Measurements from ENCODE around the gene FTO. TPM values are rescaled to one million over a fixed set of nuclear protein-coding genes. Genes with fewer than 3 reads are reported as not detected.

FTO gene
- total and polyA plus RNA-seq, 2 of the 13 experiments (the other 11 are each of a cell fraction or from before 2014, with no cell fraction given): 41.6 to 55.8 TPM

DNA sequence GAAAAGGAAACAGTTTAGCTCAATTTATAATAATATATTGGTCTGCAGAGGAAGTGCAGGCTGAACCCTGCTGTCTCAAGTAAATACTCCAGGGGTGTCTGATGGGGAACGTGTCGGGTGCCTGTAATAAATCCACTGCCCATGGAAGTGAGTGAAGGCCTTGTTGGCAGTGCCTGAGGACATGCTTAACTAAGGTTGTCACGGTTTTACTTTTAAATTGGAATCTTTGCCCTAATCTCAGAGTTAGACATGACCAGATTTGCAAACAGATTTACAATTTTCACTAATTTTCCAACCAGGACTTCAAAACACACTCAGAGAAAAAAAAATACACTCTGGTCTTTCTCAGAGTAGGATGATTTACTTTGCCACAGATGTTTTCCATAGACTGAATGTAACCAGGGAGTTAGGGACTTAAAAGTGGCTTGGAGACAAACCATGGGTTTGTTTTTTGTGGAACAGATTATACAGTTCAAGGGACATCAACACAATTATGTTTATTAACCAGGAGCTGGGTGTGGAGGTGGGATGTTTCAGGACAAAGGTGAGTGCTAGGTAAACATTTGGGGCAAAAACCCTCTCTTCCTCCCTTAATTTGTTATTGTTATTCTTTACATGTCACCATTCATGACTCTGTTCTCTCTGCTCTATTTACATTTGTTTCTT is 144.5 kb downstream of the FTO start (continued):
- TF ChIP-seq SOX13 (IDR thresholded peaks at IDR 0.05) (peak; percentile 60; the same call in 1 of the 2 replicates), SOX13 (CRISPR knock-in tag; conservative IDR thresholded peaks at IDR 0.05 in 1 of 2, IDR thresholded peaks at IDR 0.05 in 1 of 2) (peak in 1 of 2 experiments; percentile 79; a peak in 2 of 4 replicates), NFIB (CRISPR knock-in tag; IDR thresholded peaks at IDR 0.05; ENCODE audit: borderline replicate concordance) (no peak), ZSCAN29 (CRISPR knock-in tag; conservative IDR thresholded peaks at IDR 0.05) (0 out of 2 replicates have a peak, but pooled peaks have one; percentile 25), SOX5 (CRISPR knock-in tag; IDR thresholded peaks at IDR 0.05; ENCODE audit: borderline replicate concordance) (peak; percentile 83; the same call in 1 of the 2 replicates), FOXP1 (IDR thresholded peaks at IDR 0.05) (peak; percentile 49; the same call in 1 of the 2 replicates), FOXP1 (CRISPR knock-in tag; IDR thresholded peaks at IDR 0.05) (peak; percentile 96), ZNF362 (CRISPR knock-in tag; IDR thresholded peaks at IDR 0.05; ENCODE audit: borderline replicate concordance) (peak; percentile 43; the same call in 1 of the 2 replicates), IRX3 (CRISPR knock-in tag; IDR thresholded peaks at IDR 0.05; ENCODE audit: borderline replicate concordance, low read depth) (no peak), ZMYM4 (CRISPR knock-in tag; IDR thresholded peaks at IDR 0.05) (peak; percentile 39; the same call in 1 of the 2 replicates), KLF9 (CRISPR knock-in tag; IDR thresholded peaks at IDR 0.05; ENCODE audit: low read depth) (no peak), ZNF101 (CRISPR knock-in tag; IDR thresholded peaks at IDR 0.05; ENCODE audit: borderline replicate concordance, low read depth) (no peak), NR2F2 (IDR thresholded peaks at IDR 0.05; ENCODE audit: borderline replicate concordance, low read depth) (peak; percentile 71), EZH2 (conservative IDR thresholded peaks at IDR 0.05; ENCODE audit: low read depth, low read length) (no peak), PHF21A (CRISPR knock-in tag; IDR thresholded peaks at IDR 0.05) (0 out of 2 replicates have a peak, but pooled peaks have one; percentile 53), ZNF816 (CRISPR knock-in tag; IDR thresholded peaks at IDR 0.05; ENCODE audit: borderline replicate concordance) (peak; percentile 53; the same call in 1 of the 2 replicates), AGO2 (optimal IDR thresholded peaks at IDR 0.05; ENCODE audit: low read depth, low read length) (no peak), FOXA3 (CRISPR knock-in tag; IDR thresholded peaks at IDR 0.05) (0 out of 2 replicates have a peak, but pooled peaks have one; percentile 27), MXD4 (CRISPR knock-in tag; IDR thresholded peaks at IDR 0.05) (0 out of 2 replicates have a peak, but pooled peaks have one; percentile 36), TRIM22 (IDR thresholded peaks at IDR 0.05) (no peak), TBX2 (CRISPR knock-in tag; IDR thresholded peaks at IDR 0.05; ENCODE audit: borderline replicate concordance) (peak; percentile 93; the same call in 1 of the 2 replicates), CREB1 (IDR thresholded peaks at IDR 0.05) (no peak), CREB1 (CRISPR knock-in tag; IDR thresholded peaks at IDR 0.05) (0 out of 2 replicates have a peak, but pooled peaks have one; percentile 23)
- TF ChIP-seq, protein P1, sequence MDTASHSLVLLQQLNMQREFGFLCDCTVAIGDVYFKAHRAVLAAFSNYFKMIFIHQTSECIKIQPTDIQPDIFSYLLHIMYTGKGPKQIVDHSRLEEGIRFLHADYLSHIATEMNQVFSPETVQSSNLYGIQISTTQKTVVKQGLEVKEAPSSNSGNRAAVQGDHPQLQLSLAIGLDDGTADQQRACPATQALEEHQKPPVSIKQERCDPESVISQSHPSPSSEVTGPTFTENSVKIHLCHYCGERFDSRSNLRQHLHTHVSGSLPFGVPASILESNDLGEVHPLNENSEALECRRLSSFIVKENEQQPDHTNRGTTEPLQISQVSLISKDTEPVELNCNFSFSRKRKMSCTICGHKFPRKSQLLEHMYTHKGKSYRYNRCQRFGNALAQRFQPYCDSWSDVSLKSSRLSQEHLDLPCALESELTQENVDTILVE (CRISPR knock-in tag; IDR thresholded peaks at IDR 0.05): peak; percentile 37; the same call in 1 of the 2 replicates
